MM.1S (cell line): ENCODE results near the gene OR1A2.

ENCODE experiments used
- EZH2 ChIP-seq: fragments of 300-600 bp; sonication (generic); optimal IDR thresholded peaks from 2 replicates; pipeline ENCODE3; 2017; ENCODE audit warnings: low read depth, mild to moderate bottlenecking, antibody characterized with exemption, low read length, mixed read lengths
- EZH2phosphoT487 ChIP-seq: fragments of 300-600 bp; sonication (generic); IDR thresholded peaks from 2 replicates; pipeline ENCODE4 v1.6.1; 2018; ENCODE audit warnings: antibody characterized with exemption, low read length
- TF ChIP-seq, protein P1 (sequence below): fragments of 300-600 bp; sonication (generic); IDR thresholded peaks from 2 replicates; pipeline ENCODE4 v1.5.1; 2016; ENCODE audit warnings: antibody characterized with exemption, low read length, mixed read lengths

DNA sequence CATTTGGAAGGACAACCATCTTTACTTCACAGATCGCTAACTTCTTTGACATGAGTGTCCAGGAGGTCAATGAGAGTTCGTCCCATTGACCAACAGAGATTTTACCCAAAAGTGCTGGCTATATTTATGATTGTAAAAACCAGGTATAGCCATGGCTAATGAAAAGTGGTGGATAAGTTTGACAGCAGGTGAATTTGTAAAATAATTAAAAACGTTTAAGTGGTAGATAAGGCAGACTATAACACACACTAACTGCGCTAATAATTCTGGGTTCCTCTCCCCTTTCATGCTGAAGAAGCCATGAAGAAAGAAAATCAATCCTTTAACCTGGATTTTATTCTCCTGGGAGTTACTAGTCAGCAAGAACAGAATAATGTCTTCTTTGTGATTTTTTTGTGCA is at the start of gene OR1A2:
- TF ChIP-seq, protein P1, sequence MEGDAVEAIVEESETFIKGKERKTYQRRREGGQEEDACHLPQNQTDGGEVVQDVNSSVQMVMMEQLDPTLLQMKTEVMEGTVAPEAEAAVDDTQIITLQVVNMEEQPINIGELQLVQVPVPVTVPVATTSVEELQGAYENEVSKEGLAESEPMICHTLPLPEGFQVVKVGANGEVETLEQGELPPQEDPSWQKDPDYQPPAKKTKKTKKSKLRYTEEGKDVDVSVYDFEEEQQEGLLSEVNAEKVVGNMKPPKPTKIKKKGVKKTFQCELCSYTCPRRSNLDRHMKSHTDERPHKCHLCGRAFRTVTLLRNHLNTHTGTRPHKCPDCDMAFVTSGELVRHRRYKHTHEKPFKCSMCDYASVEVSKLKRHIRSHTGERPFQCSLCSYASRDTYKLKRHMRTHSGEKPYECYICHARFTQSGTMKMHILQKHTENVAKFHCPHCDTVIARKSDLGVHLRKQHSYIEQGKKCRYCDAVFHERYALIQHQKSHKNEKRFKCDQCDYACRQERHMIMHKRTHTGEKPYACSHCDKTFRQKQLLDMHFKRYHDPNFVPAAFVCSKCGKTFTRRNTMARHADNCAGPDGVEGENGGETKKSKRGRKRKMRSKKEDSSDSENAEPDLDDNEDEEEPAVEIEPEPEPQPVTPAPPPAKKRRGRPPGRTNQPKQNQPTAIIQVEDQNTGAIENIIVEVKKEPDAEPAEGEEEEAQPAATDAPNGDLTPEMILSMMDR, result no peak
- no peak for TF ChIP-seq EZH2
- no peak for TF ChIP-seq EZH2phosphoT487
